GM18861 (cell line): ENCODE measurements around the gene VTN.

Experiments used
- ATAC-seq: cut with Tn5 transposase; IDR thresholded peaks from one replicate; pipeline ENCODE4 v1.9.1; 2021; ENCODE audit not compliant: unreplicated experiment

VTN gene

DNA sequence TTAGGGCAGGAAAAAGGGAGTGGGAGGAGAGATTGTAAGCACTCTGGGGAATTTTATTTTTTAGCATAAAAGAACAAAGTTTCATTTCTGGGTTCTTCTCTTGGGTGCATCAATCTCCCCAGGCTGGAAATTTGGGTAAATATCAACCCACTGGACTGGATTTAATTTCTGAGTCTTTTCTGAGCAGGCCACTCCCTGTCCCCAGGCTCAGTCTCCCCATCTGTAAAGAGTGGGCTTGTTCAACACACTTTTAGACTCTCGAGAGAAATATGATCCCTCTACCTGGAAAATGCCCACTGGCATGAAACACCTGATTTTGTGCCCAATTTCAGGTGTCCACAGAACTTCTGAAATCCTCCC, 617 bp upstream of the VTN start:
- no peak for ATAC-seq

GRCh38 chr17:28369684-28370034, 448 bp downstream of the VTN start:
- ATAC-seq = no peak

DNA sequence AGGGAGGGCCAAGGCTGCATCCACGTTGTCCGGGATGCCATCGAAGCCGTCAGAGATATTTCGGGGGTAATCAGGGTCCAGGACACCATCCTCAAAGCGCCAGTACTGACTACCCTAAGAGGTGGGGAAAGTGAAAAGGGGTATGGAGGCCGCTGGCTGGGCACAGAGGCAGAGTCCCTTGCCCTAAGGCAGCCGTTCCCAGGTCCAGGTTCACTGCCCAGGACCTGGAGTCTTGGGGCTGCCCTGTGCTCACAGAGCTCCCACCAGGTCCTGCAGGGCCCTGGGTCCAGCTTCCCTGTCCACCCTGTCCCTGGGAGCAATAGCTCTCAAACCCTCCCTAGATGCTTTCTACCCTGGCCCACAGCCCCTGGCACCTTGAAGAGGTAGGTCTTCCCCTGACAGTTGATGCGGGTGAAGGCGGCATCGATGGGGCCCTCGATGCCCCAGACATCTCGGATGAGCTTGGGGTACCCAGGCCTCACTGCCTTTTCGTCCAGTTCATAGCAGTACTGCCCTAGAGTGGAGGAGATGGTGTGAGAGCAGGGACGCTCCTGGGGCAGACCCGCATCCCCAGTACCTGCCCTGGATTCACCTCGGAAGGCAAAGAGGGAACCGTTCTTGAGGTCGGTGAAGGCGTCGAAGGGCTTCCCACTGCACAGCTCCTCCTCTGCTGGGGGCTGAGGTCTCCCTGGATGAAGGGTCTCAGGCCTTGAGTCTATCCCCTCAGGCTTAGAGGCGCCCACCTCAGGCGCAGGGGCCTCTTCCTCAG, 1.0 kb downstream of the VTN start:
- no peak for ATAC-seq

- no peak for ATAC-seq
Observed at GRCh38 chr17:28368306-28368831, 1.7 kb downstream of the VTN start.

DNA sequence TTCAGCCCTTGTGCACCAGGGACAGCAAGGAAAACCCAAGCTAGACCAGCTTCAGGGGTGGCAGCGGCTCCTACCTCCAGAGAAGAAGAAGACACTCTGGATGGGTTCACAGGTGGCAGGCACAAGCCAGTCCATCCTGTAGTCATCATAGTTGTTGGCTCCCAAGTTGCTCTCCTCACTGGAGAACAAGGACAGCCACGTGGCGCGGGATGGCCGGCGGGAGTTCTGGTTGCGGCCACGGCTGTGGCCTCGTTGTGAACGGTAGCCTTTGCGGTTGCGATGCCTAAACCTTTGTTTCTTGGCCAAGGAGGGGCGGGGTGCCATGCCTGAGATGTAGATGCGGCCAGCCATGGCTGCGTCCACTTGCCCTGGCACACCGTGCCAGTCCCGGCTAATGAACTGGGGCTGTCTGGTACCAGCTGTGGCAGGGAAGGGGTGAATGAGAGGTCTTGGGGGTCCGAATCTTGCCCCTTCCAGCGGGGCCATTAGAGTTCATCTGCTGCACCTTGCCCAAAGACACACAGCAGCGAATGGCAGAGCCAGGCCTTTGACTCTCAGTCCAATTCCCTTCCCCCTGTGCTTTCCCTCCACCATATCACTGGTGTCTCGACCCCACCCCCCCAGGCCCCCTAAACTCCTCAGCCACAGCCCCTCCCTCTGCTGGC, 2.3 kb downstream of the VTN start:
- no peak for ATAC-seq

DNA sequence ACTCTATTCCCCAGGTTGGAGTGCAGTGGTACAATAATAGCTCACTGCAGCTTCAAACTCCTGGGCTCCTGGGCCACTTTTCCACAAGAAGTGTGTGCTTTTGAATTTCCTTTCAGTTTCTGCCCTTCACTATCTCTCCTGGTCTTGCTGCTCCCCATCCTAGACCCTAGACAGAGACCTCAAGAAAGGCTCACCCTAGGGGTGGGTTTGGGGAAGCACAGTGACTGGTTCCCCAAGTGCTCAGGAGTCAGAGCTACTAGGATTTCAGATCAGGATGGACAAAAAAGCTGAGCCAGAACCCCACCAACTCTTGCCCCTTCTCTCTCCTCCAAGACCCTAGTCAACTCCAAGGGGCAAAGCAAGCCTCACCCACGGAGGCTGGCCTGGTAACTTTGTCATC, 3.5 kb downstream of the VTN start:
- ATAC-seq = no peak

- ATAC-seq = no peak
Observed at GRCh38 chr17:28365487-28365886, 4.6 kb downstream of the VTN start.

GRCh38 chr17:28364665-28365363, 5.3 kb downstream of the VTN start, which contains the start of gene SEBOX:
TSS of gene SEBOX (minus strand) at chr17:28365199. CDS start at chr17:28365151, 48 bp downstream.
- ATAC-seq = no peak

GRCh38 chr17:28363776-28364650, 6.1 kb downstream of the VTN start:
- no peak for ATAC-seq

DNA sequence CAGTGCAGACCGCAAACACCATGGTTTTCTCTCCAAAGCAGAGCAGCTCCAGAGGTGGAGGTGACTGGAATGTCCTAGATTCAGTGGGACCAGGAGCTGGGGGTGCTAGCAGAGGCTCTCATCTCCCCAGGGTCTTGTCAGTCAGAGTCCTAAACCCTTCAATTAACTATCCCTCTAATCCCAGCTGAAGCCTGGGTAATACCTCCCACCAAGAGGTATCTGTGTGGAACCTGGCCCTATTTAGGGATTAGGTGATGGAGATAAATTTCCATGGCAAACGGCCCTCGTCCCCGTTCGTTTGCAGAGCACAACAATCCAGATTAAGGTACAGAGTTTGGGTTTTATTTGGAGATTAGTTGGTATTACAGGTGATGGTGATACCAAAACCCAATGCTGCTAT, 6.9 kb downstream of the VTN start:
- ATAC-seq = no peak

DNA sequence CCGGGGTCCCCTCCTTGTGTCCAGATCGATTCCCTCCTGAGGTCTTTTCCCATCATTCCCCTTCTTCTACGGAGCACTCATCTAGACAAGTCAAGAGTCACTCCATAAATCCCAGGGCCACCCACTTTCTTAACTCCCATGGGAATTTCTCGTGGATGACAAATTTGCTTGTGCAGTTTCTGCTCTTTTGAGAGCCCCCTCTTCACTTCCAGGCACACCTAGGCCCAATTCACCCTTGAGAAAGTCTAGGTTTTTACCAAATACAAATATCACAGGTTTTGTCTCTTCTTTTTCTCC, 12.3 kb downstream of the VTN start:
- ATAC-seq = peak; percentile 6

- peak; percentile 84 for ATAC-seq
Observed at GRCh38 chr17:28357061-28357900, 12.8 kb downstream of the VTN start, which contains the start of gene POLDIP2. TSS of gene POLDIP2 (minus strand) at chr17:28357527. CDS start at chr17:28357448, 79 bp downstream.

- no peak for ATAC-seq
Observed at GRCh38 chr17:28350271-28350670, 19.8 kb downstream of the VTN start.

DNA sequence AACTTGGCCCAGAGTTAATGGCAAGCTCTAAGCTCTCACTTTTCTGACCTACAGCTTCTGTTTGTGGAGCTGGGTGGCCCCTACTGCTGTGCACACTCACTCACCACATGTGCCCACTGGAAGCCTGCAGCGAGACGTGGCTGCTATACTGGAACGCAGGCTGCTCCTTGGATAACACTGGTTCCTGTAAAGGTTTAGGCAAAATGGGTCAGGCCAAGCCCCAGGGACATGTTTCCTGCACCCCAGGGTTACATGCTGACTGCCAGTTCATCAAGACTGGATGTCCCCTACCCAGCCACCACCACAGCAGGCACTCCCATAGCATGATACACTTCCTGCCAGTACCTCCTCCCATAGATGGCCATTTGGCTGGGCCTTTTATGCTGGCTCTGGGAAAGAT, 21.1 kb downstream of the VTN start:
- no peak for ATAC-seq

- ATAC-seq = no peak
Observed at GRCh38 chr17:28347261-28347891, 22.7 kb downstream of the VTN start.

DNA sequence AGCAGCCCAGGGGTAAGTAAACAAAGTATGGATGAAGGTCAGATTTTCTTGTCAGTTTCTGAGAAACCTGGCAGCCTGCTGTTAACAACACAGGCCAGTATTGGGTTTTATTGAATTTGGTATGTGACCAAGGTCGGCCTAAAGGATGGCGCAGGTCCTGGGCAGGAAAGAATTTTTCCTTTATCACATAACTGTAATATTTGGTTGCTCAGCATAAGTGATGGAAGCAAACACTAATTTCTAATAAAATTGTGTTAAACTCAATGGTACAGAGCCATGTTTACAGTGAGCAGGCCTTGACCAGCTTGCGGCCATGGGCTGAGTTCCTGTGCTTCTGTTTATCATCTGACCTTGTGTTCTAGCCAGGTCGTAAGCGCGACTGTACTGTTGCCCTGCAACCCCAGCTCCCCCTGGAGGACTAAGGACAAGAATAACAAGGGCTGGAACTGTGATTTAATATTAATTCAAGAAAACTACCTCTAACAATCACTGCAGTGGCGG, 23.3 kb downstream of the VTN start:
- ATAC-seq = no peak

- ATAC-seq = no peak
Observed at GRCh38 chr17:28346199-28346580, 23.9 kb downstream of the VTN start.

DNA sequence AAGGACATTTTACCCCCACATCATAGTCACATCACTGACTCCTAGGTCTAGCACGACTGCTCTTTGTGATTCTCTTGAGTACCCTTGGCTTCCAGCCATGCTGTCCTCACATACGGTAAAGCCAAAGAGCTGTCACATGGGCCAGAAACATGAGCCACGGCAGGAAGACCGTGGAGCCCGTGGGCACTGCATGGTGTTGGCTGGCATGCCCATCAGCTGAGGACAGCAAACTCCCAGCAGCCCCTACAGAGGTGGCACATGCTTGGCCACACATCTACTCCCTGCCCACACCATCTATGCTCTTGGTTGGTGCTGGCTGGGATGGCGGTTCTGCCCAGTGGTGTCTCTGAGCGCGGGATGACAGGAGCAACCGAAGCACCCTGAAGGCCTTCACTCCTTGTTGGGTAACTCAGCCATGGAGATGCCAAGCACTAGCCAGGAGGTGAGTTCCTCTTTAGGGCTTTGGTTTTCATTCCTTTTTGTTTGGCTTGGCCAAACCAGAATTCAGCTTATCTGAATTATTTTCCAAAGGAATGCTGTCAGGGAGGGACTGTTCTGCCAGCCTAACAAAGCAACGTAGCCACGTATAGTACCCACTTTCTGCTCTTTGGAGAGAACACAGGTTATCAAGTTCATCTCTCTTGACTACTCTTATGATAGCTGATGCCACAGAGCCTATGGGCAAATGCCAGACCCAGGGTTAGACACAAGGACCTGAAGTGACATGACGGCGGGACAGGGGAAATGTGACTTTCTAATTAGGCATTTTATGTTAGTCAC, 24.5 kb downstream of the VTN start:
- ATAC-seq = no peak

DNA sequence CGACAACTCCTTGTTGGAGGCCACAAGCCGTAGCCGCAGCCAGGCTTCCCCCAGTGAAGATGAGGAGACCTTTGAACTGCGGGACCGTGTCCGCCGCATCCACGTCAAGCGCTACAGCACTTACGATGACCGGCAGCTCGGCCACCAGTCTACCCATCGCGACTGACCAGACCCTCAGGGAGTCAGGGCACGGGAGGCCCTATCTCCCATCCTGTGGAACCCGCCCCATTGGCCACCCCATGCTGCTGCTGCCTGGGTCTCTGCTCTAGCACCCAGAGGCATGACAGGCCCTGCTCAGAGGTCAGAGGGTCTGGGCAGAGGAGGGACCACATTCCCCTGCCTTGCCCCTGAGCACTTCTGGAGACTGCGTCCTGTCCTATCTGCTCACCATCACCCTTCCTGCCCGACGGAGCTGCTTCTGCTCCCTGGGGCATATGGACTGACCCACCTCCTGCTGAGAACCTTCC, 25.6 kb downstream of the VTN start:
- no peak for ATAC-seq
